ENCODE data around the gene TMEM33.

TMEM33 gene

GRCh38 chr4:41939016-41939626, 3.9 kb downstream of the TMEM33 start:
- no peak for DNase-seq (ENCODE audit: low read depth in 2 of 2)

DNA sequence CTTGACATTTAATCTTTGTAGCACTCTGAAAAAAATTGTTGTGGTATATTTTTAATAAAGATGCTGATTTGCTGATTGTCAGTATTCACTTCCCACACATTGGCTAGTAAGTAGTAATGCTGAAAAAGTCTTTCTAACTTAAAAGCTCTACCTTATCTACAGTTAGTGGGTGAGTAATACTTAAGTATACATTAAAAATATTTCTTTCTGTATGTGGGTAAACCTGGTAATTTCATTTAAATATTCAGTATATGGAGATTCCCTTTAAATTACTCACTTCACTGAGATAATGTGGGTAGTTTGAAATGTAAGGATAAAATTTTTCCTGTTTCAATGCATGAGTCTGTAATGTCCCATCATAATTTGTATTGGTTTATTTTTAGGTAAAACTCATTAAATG, 5.6 kb downstream of the TMEM33 start:
- no peak for DNase-seq (ENCODE audit: low read depth in 2 of 2)

GRCh38 chr4:41943506-41943905, 8.3 kb downstream of the TMEM33 start:
- DNase-seq (ENCODE audit: low read depth in 2 of 2) = no peak

DNA sequence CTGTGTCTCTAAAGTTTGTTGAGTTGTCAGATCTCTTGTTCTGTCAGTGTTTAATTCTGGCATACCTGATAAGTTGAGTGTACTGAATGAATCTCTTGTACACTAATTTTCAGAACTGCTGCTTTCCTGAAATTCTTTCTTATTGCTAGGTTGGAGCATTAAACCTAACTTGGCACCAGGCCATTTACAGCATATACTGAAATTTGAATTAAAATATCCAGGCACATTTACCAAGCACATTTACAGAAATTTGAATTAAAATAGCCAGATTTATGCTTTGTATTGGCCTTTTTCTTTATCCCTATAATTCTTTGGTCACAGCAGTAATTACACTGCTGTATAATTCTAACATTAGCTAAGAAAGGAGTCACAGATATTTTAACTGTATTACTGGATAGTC, 8.9 kb downstream of the TMEM33 start:
- DNase-seq (ENCODE audit: low read depth in 2 of 2) = no peak

GRCh38 chr4:41949531-41949930, 14.3 kb downstream of the TMEM33 start:
- no peak for DNase-seq (ENCODE audit: low read depth in 2 of 2)

DNA sequence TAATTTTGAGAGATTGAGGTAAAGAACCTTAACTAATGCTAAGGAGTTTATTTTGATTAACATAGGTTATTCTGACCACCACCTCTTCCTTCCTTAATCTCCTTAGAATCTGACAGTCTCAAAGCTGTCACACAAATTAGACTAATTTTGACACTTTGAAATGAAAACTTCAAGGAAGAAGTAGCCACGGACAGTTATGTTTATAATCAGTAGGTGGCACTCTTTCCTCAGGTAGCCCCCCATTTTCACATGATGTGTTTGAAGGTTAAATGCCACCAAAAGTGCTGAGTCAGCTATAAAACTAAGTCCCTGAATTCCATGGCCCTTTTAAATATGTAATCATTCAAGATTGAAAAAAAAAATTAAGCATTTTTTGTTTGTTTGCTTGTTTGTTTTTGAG, 22.4 kb downstream of the TMEM33 start:
- no peak for DNase-seq (ENCODE audit: low read depth in 2 of 2)

- no peak for DNase-seq (ENCODE audit: low read depth in 2 of 2)
Measured at GRCh38 chr4:41963105-41963504, 27.9 kb downstream of the TMEM33 start.

DNA sequence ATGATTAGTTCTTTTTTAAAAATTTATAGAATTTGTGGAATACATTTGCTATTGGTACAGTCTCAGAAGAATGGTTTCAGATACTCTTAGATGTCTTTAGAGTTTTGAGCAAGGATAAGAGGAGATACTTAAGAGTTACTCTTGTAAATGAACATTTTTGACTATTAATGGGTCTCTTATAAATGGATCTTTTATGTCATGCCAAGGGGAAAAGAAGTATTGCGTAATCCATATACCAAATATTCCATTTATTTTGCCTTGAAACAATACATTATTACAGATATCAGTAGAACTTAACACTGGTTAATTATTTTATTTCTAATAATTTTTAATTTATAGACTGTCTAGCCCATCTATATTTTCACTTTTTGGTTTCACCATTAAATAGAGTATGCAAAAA, 29.2 kb downstream of the TMEM33 start:
- no peak for DNase-seq (ENCODE audit: low read depth in 2 of 2)

GRCh38 chr4:41967392-41967791, 32.2 kb downstream of the TMEM33 start:
- DNase-seq (ENCODE audit: low read depth in 2 of 2) = no peak

DNA sequence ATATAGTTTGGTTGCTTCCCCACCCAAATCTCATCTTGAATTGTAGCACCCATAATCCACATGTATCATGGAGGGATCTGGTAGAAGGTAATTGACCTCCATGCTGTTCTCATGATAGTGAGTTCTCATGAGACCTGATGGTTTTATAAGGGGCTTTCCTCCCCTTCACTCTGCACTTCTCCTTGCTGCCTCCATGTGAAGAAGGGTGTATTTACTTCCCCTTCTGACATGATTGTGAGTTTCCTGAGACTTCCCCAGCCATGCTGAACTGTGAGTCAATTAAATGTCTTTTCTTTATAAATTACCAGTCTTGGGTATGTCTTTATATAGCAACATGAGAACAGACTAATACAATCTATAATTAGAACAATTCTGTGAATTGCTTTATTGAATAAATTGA, 34.4 kb downstream of the TMEM33 start:
- DNase-seq (ENCODE audit: low read depth in 2 of 2) = no peak

- DNase-seq (ENCODE audit: low read depth in 2 of 2) = no peak
Measured at GRCh38 chr4:41975341-41975740, 40.1 kb downstream of the TMEM33 start.

GRCh38 chr4:41976775-41977516, 41.7 kb downstream of the TMEM33 start:
- no peak for DNase-seq (ENCODE audit: low read depth in 2 of 2)

- peak; percentile 18 to 27 for DNase-seq (ENCODE audit: low read depth in 2 of 2)
Measured at GRCh38 chr4:41977709-41978108, 42.5 kb downstream of the TMEM33 start.

DNA sequence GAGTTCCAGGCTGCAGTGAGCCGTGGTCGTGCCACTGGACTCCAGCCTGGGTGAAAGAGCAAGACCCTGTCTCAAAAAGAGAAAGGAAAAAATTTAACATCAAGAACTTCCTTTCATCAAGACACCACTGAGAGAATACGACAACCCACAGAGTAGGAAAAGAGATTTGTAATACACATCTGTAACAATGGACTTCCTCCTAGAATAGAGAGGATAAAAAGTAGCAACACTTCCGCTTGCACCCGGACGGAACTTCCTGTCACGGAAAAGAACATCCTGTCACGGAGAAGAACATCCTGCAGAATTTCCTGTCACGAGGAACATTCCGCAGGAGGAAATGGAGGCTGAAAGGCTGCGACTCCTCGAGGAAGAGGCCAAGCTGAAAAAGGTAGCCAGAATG, 46.2 kb downstream of the TMEM33 start, which contains the start of gene DCAF4L1:
DCAF4L1 (plus strand) TSS at position 301 of the 400 bp plus-strand sequence; CDS start at position 338, 37 bp downstream.
- no peak for DNase-seq (ENCODE audit: low read depth in 2 of 2)

DNA sequence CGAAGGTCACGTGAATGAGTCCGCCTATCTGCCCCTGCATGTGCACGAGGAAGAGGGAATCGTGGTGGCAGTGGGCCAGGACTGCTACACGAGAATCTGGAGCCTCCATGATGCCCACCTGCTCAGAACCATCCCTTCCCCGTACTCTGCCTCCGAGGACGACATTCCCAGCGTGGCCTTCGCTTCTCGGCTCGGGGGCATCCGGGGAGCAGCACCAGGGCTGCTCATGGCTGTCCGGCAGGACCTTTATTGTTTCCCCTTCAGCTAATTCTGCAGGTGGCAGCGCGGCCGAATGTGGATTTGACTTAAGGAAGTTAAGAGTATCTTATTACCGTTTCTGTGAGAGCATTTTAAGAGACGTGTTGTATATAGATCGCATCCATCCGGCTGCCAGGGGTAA, 47.5 kb downstream of the TMEM33 start:
- no peak for DNase-seq (ENCODE audit: low read depth in 2 of 2)

DNA sequence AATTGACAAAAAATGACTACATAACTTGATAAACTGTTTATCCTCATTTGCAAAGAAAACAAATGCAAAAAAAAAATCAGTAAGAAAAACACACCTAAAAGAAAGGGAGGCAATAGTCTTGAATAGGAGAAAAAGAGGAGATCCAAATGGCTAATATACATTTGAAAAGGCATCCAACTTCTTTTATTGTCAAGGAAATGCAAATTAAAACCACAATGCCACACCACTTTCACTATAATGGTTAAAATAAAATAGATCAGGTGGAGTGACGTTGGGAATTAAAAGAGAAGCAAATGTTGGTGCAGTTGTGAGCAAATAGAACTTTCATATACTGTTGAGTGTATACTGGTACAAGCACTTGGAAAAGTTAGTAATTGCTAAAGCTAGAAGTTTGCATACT, 49.9 kb downstream of the TMEM33 start:
- no peak for DNase-seq (ENCODE audit: low read depth in 2 of 2)

DNA sequence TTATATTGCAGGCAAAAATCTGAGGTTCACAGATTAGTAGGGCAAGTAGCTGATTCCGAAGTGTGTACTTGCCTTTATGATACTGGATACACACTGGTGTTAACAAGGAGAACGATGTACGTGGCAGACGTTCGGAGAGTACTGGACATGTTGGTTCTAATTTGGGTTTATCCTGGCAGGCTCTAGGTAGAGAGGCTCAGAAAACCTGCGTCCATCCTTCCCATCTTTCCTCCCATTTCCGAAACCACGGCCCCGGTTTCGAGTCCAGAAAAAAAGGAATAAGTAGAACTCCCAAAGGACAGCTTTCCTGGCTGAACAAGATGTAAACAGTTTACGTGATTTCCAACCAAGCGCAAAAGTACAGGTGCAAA, 54.8 kb downstream of the TMEM33 start:
- no peak for DNase-seq (ENCODE audit: low read depth in 2 of 2)

- peak; percentile 82 to 84 for DNase-seq (ENCODE audit: low read depth in 2 of 2)
Measured at GRCh38 chr4:41990365-41991111, 55.3 kb downstream of the TMEM33 start, which contains the start of gene SLC30A9. SLC30A9 (plus strand) TSS chr4:41990530; CDS start chr4:41990652, 122 bp downstream.

- no peak for DNase-seq (ENCODE audit: low read depth in 2 of 2)
Measured at GRCh38 chr4:41991916-41992767, 56.9 kb downstream of the TMEM33 start.

DNA sequence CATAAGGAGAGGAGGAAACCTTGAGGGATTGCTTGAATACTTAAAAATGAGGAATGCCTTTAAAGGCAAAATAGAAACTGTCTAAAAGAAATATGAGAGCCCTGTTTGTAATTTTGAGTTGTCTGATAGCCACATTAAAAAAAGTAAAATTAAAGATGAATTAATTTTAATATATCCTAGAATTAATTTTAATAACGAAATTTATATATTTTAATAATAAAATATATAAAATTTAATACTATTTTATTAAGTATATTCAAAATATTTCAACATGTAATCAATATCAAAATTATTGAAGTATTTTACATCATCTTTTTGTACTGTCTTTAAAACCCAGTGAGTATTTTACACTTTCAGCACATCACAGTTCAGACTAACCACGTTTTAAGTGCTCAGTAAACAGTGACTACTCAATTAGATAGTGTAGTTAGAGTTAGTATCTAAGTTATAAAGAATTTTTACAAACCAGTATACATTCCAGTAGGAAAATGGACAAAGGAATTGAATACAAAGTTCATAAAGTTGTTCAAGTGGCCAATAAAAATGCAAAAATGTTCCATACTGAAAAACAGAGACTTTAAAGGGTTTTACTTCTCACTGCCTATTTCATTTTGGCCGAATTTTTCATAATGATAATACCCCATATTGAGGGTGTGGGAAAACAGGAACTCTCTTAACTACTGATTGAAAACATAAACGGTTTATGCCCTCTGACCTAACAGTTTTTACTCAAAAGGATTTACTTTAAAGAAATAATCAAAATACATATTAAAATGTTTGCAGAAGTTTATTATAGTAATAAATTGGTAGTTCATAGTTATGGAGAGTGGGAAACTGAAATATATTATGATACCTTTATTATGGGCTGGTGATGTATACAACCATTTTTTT, 58.0 kb downstream of the TMEM33 start:
- no peak for DNase-seq (ENCODE audit: low read depth in 2 of 2)

Measured in fibroblast of skin of left quadriceps (primary cell).